Endothelial cell of umbilical vein (primary cell): ENCODE data around the gene PRPSAP1. TPM values are rescaled to one million over a fixed set of nuclear protein-coding genes. Genes with fewer than 3 reads are reported as not detected.

Experiments used
- polyA plus RNA-seq, 4 experiments: library from polyadenylated mRNA; depleted of rRNA in 3 of 4; stranded (reverse) in 3 of 4; unstranded in 1 of 4; fragments of >200 nt; gene quantifications; 2 replicates each; pipeline versions ENCODE4 v1.2.1 to v1.2.3, GENCODE V29; 2011 to 2012; ENCODE audit warnings: missing spikeins in 1 of 4
- small RNA-seq: library from RNA; depleted of rRNA; stranded (forward); fragments of <200 nt; gene quantifications from one replicate; pipeline ENCODE3, GENCODE V24; 2012; ENCODE audit warnings: low replicate concordance, low read depth; ENCODE audit not compliant: insufficient read depth, insufficient read length
- total RNA-seq: library from RNA; stranded (reverse); gene quantifications from 2 replicates; pipeline ENCODE4 v1.2.3, GENCODE V29; 2021

Gene PRPSAP1
- total and polyA plus RNA-seq, 2 donors (not counting 3 experiments of a cell fraction or from before 2014, with no cell fraction given): 90.2 to 123 TPM

Small RNA genes lying within 50 kb of the gene (small RNA-seq; reads per million reads assigned to genes)
- not detected for gene RF00019
- gene RNU6-24P: not detected

Other genes starting within 250 kb of the PRPSAP1 start
- not detected in 2 replicates for gene FOXJ1, start 212.7 kb downstream of the PRPSAP1 start, total RNA-seq
- gene FOXJ1, start 212.7 kb downstream of the PRPSAP1 start, polyA plus RNA-seq: not detected in 2 replicates
- gene RNF157, start 113.4 kb downstream of the PRPSAP1 start, total RNA-seq: 0.48 and 0.86 TPM in 2 replicates
- 0.07 and 0.13 TPM in 2 replicates for gene RNF157, start 113.4 kb downstream of the PRPSAP1 start, polyA plus RNA-seq
- gene UBALD2, start 88.6 kb downstream of the PRPSAP1 start, total RNA-seq: 70.9 and 75.2 TPM in 2 replicates
- gene UBALD2, start 88.6 kb downstream of the PRPSAP1 start, polyA plus RNA-seq: 46.9 and 83.6 TPM in 2 replicates
- 7.2 and 9.6 TPM in 2 replicates for gene QRICH2, start 45.6 kb downstream of the PRPSAP1 start, total RNA-seq
- 6.7 and 9.8 TPM in 2 replicates for gene QRICH2, start 45.6 kb downstream of the PRPSAP1 start, polyA plus RNA-seq
- 70.7 and 85.6 TPM in 2 replicates for gene SPHK1, start 30.7 kb upstream of the PRPSAP1 start, total RNA-seq
- gene SPHK1, start 30.7 kb upstream of the PRPSAP1 start, polyA plus RNA-seq: 97.4 and 97.8 TPM in 2 replicates
- 32.8 and 34.1 TPM in 2 replicates for gene UBE2O, start 99.2 kb upstream of the PRPSAP1 start, total RNA-seq
- 12.1 and 13.9 TPM in 2 replicates for gene UBE2O, start 99.2 kb upstream of the PRPSAP1 start, polyA plus RNA-seq
- not detected in 2 replicates for gene AANAT, start 113.7 kb upstream of the PRPSAP1 start, total RNA-seq
- gene AANAT, start 113.7 kb upstream of the PRPSAP1 start, polyA plus RNA-seq: not detected in 2 replicates
- 38.5 and 42.6 TPM in 2 replicates for gene RHBDF2, start 147.5 kb upstream of the PRPSAP1 start, total RNA-seq
- 25.5 and 35.0 TPM in 2 replicates for gene RHBDF2, start 147.5 kb upstream of the PRPSAP1 start, polyA plus RNA-seq
- gene CYGB, start 183.8 kb upstream of the PRPSAP1 start, total RNA-seq: 0.42 and 0.91 TPM in 2 replicates
- gene CYGB, start 183.8 kb upstream of the PRPSAP1 start, polyA plus RNA-seq: 0.22 and 0.51 TPM in 2 replicates
- not detected in 2 replicates for gene PRCD, start 186.1 kb upstream of the PRPSAP1 start, total RNA-seq
- not detected in 2 replicates for gene PRCD, start 186.1 kb upstream of the PRPSAP1 start, polyA plus RNA-seq
- gene ST6GALNAC2, start 231.9 kb upstream of the PRPSAP1 start, total RNA-seq: 0.69 and 1.7 TPM in 2 replicates
- gene ST6GALNAC2, start 231.9 kb upstream of the PRPSAP1 start, polyA plus RNA-seq: 0.59 and 0.76 TPM in 2 replicates